Mesothelial cell of epicardium (in vitro differentiated cells): ENCODE data around the gene ADAM15. TPM values are rescaled to one million over a fixed set of nuclear protein-coding genes. Genes with fewer than 3 reads are reported as not detected.

ENCODE experiments used
- DNase-seq, 2 experiments: peaks; one replicate each; pipeline ENCODE4 v3.0.0; 2021; ENCODE audit warnings: low spot score in 2 of 2; ENCODE audit not compliant: unreplicated experiment in 2 of 2
- H3K27ac Mint-ChIP-seq: 2 replicates; pipeline ENCODE4 v1.8.0; 2021; ENCODE audit warnings: mixed read lengths
- H3K27me3 Mint-ChIP-seq: 2 replicates; pipeline ENCODE4 v1.8.0; 2021; ENCODE audit warnings: low read depth, mixed read lengths
- H3K36me3 Mint-ChIP-seq: 2 replicates; pipeline ENCODE4 v1.8.0; 2021; ENCODE audit warnings: mixed read lengths
- H3K4me1 Mint-ChIP-seq: 2 replicates; pipeline ENCODE4 v1.8.0; 2021; ENCODE audit warnings: mixed read lengths
- H3K4me3 Mint-ChIP-seq: 2 replicates; pipeline ENCODE4 v1.8.0; 2021; ENCODE audit warnings: mild to moderate bottlenecking, moderate library complexity, mixed read lengths
- H3K9me3 Mint-ChIP-seq: 2 replicates; pipeline ENCODE4 v1.8.0; 2021; ENCODE audit warnings: mixed read lengths
- CTCF ChIP-seq: fragments of 200-600 bp; sonication (generic); IDR thresholded peaks from one replicate; pipeline ENCODE4 v1.5.0; 2021; ENCODE audit warnings: antibody characterized with exemption; ENCODE audit not compliant: unreplicated experiment
- total RNA-seq: library from RNA; stranded (reverse); gene quantifications from 3 replicates; pipeline ENCODE4 v1.2.1, GENCODE V29; 2021

The ADAM15 gene
- total RNA-seq, 1 donor from 2014 or later: 36.1 TPM

- H3K27me3 Mint-ChIP-seq: peaks cover 1% of the 10 kb centered on the region
- no peak overlapping the region for H3K4me3 Mint-ChIP-seq
- H3K9me3 Mint-ChIP-seq: no peaks in the 10 kb centered on the region
- no peak for TF ChIP-seq CTCF
- peaks cover 33% of the 10 kb centered on the region for H3K4me1 Mint-ChIP-seq
- peak overlapping the region; percentile 33 for H3K27ac Mint-ChIP-seq
- no peaks in the 10 kb centered on the region for H3K36me3 Mint-ChIP-seq
- no peak for DNase-seq
Observed at GRCh38 chr1:155094622-155094948, 43.5 kb downstream of the ADAM15 start.

GRCh38 chr1:155099331-155099730 lies 48.2 kb downstream of the ADAM15 start:
- DNase-seq: no peak
- peaks cover 12% of the 10 kb centered on the region for H3K4me1 Mint-ChIP-seq
- no peak overlapping the region for H3K27ac Mint-ChIP-seq
- no peaks in the 10 kb centered on the region for H3K36me3 Mint-ChIP-seq
- H3K9me3 Mint-ChIP-seq: no peaks in the 10 kb centered on the region
- no peak overlapping the region for H3K4me3 Mint-ChIP-seq
- TF ChIP-seq CTCF: no peak
- H3K27me3 Mint-ChIP-seq: peaks cover 1% of the 10 kb centered on the region

GRCh38 chr1:155103325-155103724 lies 52.2 kb downstream of the ADAM15 start:
- H3K4me1 Mint-ChIP-seq: no peaks in the 10 kb centered on the region
- no peak overlapping the region for H3K27ac Mint-ChIP-seq
- H3K27me3 Mint-ChIP-seq: peaks cover 4% of the 10 kb centered on the region

GRCh38 chr1:155104605-155105534 lies 53.8 kb downstream of the ADAM15 start:
- Mint-ChIP-seq H3K4me3 (no peak overlapping the region), H3K36me3 (no peaks in the 10 kb centered on the region), H3K27me3 (peaks cover 3% of the 10 kb centered on the region), H3K4me1 (no peaks in the 10 kb centered on the region), H3K27ac (no peak overlapping the region), H3K9me3 (no peaks in the 10 kb centered on the region)
- no peak for TF ChIP-seq CTCF
- no peak for DNase-seq

More at GRCh38 chr1:155103325-155103724, 52.2 kb downstream of the ADAM15 start:
- Mint-ChIP-seq H3K4me3 (no peak overlapping the region), H3K9me3 (no peaks in the 10 kb centered on the region), H3K36me3 (no peaks in the 10 kb centered on the region)
- no peak for TF ChIP-seq CTCF
- DNase-seq: no peak

- peaks cover 4% of the 10 kb centered on the region for H3K4me1 Mint-ChIP-seq
- H3K36me3 Mint-ChIP-seq: no peaks in the 10 kb centered on the region
- TF ChIP-seq CTCF: no peak
- DNase-seq: no peak
- H3K27ac Mint-ChIP-seq: no peak overlapping the region
- no peak overlapping the region for H3K4me3 Mint-ChIP-seq
- peaks cover 3% of the 10 kb centered on the region for H3K27me3 Mint-ChIP-seq
- H3K9me3 Mint-ChIP-seq: no peaks in the 10 kb centered on the region
Observed at GRCh38 chr1:155105604-155106011, 54.5 kb downstream of the ADAM15 start.
